NCI-H2227 (cell line): ENCODE results near the gene C2.
"Not testable (repeated sequence)": the region's sequence is repeated elsewhere in the genome, so short reads cannot be mapped to it uniquely, and the experiment has no call there.

Experiments used
- DNase-seq: peaks from one replicate; lab custom pipeline; 2025; ENCODE audit not compliant: unreplicated experiment; lab: John Stamatoyannopoulos, UW

The C2 gene

DNA sequence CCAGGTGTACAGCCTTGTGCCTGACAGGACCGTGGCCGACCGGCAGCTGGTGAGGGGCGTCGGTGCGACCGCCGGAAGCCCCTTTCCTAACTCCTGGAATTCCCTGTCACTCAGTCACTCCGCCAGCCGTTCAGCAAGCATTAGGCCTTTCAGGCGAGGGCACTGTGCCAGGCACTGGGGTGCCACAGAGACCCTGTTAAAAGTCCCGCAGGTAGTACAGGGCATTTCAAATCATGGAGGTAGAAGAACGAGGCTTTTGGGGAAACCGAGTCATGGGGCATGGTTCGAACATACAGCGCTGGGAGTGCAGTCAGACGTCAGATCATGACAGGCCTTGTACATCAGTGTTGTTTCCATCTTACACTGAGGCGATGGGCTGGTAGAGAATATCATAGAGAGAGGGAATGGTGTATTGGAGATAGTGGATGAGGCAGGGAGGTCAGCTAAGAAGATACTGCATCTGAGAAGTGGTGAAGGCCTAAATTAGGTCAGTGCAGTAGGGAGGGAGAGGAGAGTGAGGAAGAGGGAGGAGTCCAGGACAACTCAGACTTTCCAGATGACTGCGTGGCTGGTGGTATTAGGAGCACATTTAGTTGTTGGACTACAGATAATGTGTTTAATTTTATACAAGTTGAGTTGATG is 45.3 kb downstream of the C2 start:
- DNase-seq, result no peak

DNA sequence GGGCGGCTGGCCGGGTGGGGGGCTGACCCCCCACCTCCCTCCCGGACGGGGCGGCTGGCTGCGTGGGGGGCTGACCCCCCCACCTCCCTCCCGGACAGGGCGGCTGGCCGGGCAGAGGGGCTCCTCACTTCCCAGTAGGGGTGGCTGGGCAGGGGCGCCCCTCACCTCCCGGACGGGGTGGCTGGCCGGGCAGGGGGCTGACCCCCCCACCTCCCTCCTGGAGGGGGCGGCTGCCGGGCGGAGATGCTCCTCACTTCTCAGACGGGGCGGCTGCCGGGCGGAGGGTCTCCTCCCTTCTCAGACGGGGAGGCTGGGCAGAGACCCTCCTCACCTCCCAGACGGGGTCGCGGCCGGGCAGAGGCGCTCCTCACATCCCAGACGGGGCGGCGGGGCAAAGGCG is 48.5 kb downstream of the C2 start:
- DNase-seq, result not testable (repeated sequence)

DNA sequence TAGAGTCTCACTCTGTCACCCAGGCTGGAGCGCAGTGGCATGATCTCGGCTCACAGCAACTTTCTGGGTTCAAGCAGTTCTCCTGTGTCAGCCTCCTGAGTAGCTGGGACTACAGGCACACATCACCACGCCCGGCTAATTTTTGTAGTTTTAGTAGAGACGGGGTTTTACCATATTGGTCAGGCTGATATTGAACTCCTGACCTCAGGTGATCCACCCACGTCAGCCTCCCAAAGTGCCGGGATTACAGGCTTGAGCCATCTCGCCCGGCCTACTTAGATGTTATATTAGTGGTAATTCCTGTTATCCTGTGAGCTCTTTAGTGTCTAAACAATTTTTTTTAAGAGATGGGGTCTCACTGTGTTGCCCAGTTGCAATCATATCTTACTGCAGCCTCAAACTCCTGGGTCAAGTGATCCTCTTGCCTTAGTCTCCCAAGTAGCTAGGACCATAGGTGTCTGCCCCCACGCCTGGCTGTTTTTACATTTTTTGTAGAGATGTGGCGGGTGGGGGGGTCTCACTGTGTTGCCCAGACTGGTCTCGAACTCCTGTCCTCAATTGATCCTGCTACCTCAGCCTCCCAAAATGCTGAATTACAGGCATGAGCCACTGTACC is 50.4 kb downstream of the C2 start:
- no peak for DNase-seq

DNA sequence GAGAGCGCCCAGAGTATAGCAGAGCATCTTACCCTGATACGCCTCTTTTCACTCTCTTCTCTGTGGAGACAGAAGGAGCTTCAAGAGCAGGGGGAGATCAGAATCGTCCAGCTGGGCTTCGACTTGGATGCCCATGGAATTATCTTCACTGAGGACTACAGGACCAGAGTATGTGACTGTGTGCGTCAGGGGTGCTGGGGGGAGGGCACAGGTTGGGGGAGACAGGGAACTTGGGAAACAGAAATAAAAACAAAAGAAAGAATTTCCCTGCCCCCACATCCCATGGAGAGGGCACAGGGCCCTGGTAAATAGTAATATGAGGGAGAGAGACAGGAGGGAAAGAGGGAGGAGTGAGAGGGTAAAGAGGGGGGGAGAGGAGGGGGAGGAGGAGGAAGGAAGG is 51.3 kb downstream of the C2 start:
- DNase-seq, result no peak

DNA sequence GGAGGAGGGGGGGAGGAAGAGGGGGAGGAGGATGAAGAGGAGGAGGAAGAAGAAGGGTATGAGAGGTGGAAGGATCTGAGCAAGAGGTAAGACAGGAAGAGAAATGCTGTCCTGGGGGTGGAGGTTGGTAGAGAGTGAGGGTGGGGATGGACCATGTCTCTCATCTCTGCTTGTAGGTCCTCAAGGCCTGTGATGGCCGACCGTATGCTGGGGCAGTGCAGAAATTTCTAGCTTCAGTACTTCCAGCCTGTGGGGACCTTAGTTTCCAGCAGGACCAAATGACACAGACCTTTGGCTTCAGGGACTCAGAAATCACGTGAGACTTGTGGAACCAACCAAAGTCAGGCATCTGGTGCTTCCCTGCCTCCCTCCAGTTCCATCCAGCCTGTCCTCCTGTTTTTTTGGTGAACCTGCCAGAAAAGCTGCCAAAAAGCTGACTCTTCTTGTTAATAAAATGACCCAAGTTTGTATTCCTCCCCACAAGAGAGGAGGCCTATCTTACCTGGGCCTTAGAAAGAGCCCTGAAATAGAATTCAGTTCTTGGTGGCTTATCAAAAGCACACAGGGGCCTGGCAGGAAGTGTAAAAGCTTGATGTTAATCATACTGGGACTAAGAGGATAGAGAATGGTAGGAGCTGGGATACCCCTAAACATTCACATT is 51.9 kb downstream of the C2 start:
- DNase-seq, result no peak

DNA sequence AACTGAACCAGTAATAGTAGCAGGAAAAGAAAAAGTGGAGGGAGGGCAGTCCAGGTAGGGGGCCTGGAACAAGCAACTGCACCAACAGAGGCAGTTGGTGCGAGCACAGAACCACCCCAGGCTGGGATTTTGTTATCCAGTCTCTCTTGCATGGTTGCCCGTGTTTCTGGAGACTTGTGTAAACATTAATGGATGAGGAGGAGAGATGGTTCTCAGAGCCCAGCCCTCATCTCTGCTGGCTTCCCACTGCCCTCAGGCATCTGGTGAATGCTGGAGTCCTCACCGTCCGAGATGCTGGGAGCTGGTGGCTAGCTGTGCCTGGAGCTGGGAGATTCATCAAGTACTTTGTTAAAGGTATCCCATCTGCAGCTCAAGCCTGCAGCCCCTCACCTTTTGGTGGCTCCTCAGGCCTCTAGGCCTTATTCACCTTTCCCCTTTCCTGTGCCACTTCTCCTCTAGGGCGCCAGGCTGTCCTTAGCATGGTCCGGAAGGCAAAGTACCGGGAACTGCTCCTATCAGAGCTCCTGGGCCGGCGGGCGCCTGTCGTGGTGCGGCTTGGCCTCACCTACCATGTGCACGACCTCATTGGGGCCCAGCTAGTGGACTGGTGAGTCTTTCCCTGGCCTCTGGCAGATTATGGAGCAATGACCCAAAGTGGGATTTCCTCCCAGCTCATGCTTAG is 52.8 kb downstream of the C2 start:
- DNase-seq, result not testable (repeated sequence)

DNA sequence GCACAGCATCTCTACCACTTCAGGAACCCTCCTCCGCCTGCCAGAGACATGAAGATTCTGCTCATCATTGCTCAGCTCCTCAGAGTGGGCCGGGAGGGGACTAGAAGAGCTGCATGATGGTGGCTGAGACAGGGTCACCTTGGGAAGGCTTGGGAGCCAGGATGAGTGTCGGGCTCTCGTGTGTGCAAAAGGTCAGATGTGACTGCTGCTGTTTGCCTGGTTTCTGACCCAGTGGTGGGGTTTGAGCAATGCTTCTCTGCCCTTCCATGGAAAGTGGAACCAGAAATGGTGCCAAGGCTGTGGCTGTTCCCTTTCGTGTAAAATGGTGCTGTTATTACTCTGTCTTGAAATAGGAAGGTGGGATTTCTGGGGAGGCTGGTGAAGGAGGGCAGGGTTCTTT is 53.5 kb downstream of the C2 start:
- DNase-seq, result not testable (repeated sequence)

DNA sequence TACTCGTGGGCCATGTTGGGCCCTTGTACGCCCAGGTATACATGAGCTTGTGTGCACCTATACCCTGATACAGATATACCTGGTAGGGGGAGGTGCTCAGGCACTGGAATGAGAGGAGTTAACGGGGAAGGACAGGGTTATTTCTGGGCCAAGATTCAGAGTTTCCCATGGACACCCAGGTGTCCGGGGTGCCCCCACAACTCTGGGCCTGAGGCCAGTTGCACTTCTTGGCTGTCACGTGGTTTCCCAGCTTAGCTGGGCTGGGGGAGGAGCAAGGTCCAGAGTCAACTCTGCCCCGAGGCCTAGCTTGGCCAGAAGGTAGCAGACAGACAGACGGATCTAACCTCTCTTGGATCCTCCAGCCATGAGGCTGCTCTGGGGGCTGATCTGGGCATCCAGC is 54.2 kb downstream of the C2 start, which contains the start of gene C4A:
Gene C4A (plus strand): TSS at position 314 of the 400 bp plus-strand sequence. CDS start 51 bp downstream, at position 365.
- not testable (repeated sequence) for DNase-seq

DNA sequence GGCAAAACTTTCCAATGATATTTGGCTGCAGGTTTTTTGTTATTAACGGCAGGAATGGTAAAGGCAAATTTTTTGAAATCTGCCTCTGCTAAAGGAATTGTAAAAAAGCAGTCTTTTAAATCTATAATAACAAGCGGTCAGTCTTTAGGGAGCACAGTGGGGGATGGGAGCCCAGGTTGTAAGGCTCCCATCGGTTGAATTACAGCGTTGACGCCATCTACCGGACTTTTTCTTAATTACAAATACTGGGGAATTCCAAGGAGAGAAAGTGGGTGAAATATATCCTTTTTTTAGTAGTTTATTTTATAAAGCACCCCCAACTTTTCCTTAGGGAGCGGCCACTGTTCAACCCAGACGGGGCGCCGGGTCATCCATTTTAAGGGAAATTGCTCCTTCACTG is 61.8 kb downstream of the C2 start:
- DNase-seq, result not testable (repeated sequence)

DNA sequence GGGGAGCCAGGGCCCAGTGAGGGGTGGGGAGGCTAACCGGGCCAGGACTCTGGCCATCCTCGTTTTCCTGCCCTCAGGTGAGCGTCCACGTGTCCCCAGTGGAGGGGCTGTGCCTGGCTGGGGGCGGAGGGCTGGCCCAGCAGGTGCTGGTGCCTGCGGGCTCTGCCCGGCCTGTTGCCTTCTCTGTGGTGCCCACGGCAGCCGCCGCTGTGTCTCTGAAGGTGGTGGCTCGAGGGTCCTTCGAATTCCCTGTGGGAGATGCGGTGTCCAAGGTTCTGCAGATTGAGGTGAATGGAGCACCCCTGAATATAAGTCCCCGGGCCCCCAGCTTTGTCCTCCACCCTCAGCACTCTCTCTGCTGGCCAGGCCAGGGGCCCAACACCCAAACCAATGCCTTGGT is 66.9 kb downstream of the C2 start:
- DNase-seq, result not testable (repeated sequence)
